ENCODE results near the gene CBX5. TPM values are rescaled to one million over a fixed set of nuclear protein-coding genes. Genes with fewer than 3 reads are reported as not detected.

Gene CBX5
- total and polyA plus RNA-seq, 9 of the 15 experiments (the other 6 are each of a cell fraction or from before 2014, with no cell fraction given), result 32.6 to 102 (median 59.2) TPM

DNA sequence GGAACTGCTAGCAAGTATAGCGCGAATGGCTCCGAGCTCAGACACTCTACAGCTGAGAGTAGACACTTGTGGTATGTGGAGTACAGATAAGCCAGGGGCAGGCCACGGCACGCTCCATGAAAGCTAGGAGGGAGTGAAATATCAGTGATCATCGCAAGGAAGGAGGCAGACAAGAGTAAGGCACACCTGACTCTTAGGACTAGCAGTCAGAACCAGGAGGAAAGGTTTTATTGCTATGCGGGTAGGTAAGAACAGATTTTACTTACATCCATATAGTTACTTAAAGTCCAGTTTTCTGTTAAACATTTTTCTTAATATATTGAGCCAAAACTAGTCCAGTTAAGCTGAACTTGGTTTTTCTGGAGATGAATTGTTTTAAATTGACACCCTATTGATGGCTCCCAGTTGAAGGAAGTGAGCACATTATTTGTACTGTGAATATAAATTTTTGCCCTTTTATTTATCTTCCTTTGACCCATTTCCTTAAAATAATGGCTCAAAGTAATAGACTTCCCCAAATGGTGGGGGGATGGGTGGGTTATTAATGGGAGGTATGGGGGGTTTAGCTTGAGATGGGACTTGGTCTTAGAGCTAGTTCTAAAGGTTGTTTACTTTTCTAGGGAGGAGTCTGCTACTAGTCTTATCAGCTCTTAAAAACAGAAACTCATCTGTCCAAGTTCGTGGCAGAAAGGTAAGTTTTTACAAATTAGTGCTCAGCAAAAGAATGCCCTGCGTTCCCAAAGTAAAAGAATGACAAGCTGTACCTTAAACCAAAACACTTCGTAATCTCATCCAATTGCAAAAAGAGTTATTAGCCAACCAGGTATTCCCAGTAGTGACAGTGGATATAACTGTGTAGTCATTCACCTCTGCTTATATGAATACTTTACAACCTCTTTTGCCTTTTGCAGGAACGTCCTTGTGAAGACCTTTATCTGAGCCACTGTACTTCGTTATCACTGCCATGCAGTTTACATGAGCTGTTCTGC, 6.4 kb upstream of the CBX5 start:
- peaks cover 26 to 31% of the 10 kb centered on the region in 2 experiments; a peak in 4 of 5 replicates for H3K4me1 ChIP-seq (replicated peaks in 1 of 2; ENCODE audit: control insufficient read depth in 2 of 2, insufficient read depth in 2 of 2, low read length in 2 of 2)
- H3K27me3 ChIP-seq (ENCODE audit: control insufficient read depth in 2 of 2, insufficient read depth in 2 of 2, low read length in 2 of 2), result no peaks in the 10 kb centered on the region
- H3K4me3 ChIP-seq, result peak overlapping the region; percentile 71; the same call in 1 of the 2 replicates
- in situ Hi-C loops (cut with MboI) (no loop called here), intact Hi-C loops (cut with micrococcal nuclease) (loop anchor here (5.0 kb wide), 1 partner anchor 64 kb away; no protein-coding TSS in a partner anchor)
- no peak overlapping the region for H2AFZ ChIP-seq (ENCODE audit: low read depth, low read length)
- H3K9me1 ChIP-seq (ENCODE audit: control insufficient read depth, insufficient read depth, low read length), result no peaks in the 10 kb centered on the region
- no TSS peak for BruUV-seq (replicated peaks)
- WGBS (ENCODE audit: insufficient coverage, low coverage, missing lambda C conversion rate), result 3% methylated on average over 12 of the region's 12 CpGs
- H3K9ac ChIP-seq (ENCODE audit: insufficient read depth in 1 of 2, low read depth in 2 of 2, low read length in 2 of 2), result peak overlapping the region; percentile 67 to 87; a peak in 3 of 4 replicates
- peaks cover 99% of the 10 kb centered on the region for H3K79me2 ChIP-seq (ENCODE audit: control insufficient read depth, insufficient read depth, low read length)
- H4K20me1 ChIP-seq (replicated peaks; ENCODE audit: control insufficient read depth, insufficient read depth, low read length), result peaks cover 61% of the 10 kb centered on the region
- H3K9me3 ChIP-seq (replicated peaks; ENCODE audit: control insufficient read depth, insufficient read depth, low read depth, low read length), result no peaks in the 10 kb centered on the region
- H3K36me3 ChIP-seq (ENCODE audit: control insufficient read depth, insufficient read depth, low read length), result peaks cover 96% of the 10 kb centered on the region
- FAIRE-seq (peak; percentile 87), DNase-seq (ENCODE audit: extremely low read depth in 1 of 4, low spot score in 3 of 4) (peak in 3 of 4 experiments; percentile 35 to 89 (median 61)), ATAC-seq (peak; percentile 73)
- ChIA-PET CTCF (ENCODE audit: low intra/inter-chr PET ratio) (interaction anchor here (0.5 to 1.3 kb wide), 2 partner anchors 82 to 274 kb away, joined by 3 read pairs; no protein-coding TSS in a partner anchor), POLR2A (interaction anchor here (0.7 to 5.3 kb wide), 29 partner anchors 8 to 113 kb away, joined by 3 to 110 read pairs (median 5); partner anchors contain the start of genes COPZ1 and ZNF385A)
- H3K27ac ChIP-seq (ENCODE audit: extremely low read depth, low read depth, low read length), result peak overlapping the region; percentile 75
- peak overlapping the region; percentile 99 for H3K4me2 ChIP-seq (ENCODE audit: insufficient read depth, low read length)
- TF ChIP-seq NUFIP1 (IDR thresholded peaks at IDR 0.05; ENCODE audit: partially characterized antibody), result peak; percentile 42
- no peak for TF ChIP-seq ZBTB7A (IDR thresholded peaks at IDR 0.05; ENCODE audit: borderline replicate concordance, control insufficient read depth, low read depth, low read length)
- TF ChIP-seq TBL1XR1 (IDR thresholded peaks at IDR 0.05; ENCODE audit: low read length in 2 of 2), result peak; percentile 21 to 75; a peak in 2 of 4 replicates
- TF ChIP-seq MEF2D (tag; conservative IDR thresholded peaks at IDR 0.05; ENCODE audit: low read depth), result no peak
- no peak for TF ChIP-seq ZNF668 (CRISPR knock-in tag; IDR thresholded peaks at IDR 0.05)
- TF ChIP-seq, protein P1, sequence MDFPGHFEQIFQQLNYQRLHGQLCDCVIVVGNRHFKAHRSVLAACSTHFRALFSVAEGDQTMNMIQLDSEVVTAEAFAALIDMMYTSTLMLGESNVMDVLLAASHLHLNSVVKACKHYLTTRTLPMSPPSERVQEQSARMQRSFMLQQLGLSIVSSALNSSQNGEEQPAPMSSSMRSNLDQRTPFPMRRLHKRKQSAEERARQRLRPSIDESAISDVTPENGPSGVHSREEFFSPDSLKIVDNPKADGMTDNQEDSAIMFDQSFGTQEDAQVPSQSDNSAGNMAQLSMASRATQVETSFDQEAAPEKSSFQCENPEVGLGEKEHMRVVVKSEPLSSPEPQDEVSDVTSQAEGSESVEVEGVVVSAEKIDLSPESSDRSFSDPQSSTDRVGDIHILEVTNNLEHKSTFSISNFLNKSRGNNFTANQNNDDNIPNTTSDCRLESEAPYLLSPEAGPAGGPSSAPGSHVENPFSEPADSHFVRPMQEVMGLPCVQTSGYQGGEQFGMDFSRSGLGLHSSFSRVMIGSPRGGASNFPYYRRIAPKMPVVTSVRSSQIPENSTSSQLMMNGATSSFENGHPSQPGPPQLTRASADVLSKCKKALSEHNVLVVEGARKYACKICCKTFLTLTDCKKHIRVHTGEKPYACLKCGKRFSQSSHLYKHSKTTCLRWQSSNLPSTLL (IDR thresholded peaks at IDR 0.05), result no peak
- TF ChIP-seq HMGN3 (IDR thresholded peaks at IDR 0.05; ENCODE audit: borderline replicate concordance, extremely low read depth, insufficient read length, low read depth, low read length), result no peak
- TF ChIP-seq CBFA2T2 (conservative IDR thresholded peaks at IDR 0.05), result peak; percentile 78
- TF ChIP-seq DIDO1 (tag; IDR thresholded peaks at IDR 0.05; ENCODE audit: low read depth), result no peak
- TF ChIP-seq, protein P2, sequence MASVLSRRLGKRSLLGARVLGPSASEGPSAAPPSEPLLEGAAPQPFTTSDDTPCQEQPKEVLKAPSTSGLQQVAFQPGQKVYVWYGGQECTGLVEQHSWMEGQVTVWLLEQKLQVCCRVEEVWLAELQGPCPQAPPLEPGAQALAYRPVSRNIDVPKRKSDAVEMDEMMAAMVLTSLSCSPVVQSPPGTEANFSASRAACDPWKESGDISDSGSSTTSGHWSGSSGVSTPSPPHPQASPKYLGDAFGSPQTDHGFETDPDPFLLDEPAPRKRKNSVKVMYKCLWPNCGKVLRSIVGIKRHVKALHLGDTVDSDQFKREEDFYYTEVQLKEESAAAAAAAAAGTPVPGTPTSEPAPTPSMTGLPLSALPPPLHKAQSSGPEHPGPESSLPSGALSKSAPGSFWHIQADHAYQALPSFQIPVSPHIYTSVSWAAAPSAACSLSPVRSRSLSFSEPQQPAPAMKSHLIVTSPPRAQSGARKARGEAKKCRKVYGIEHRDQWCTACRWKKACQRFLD (CRISPR knock-in tag; IDR thresholded peaks at IDR 0.05), result peak; percentile 39; the same call in 1 of the 2 replicates
- no peak for TF ChIP-seq U2AF2 (optimal IDR thresholded peaks at IDR 0.05; ENCODE audit: low read depth, low read length)
- no peak for TF ChIP-seq NR4A1 (CRISPR knock-in tag; IDR thresholded peaks at IDR 0.05)
- no peak for TF ChIP-seq NR4A1 (tag; IDR thresholded peaks at IDR 0.05)
- no peak for TF ChIP-seq ZFX (CRISPR knock-in tag; IDR thresholded peaks at IDR 0.05)
- TF ChIP-seq SMARCC2 (IDR thresholded peaks at IDR 0.05; ENCODE audit: low read depth), result no peak
- no peak for TF ChIP-seq GABPA (tag; conservative IDR thresholded peaks at IDR 0.05; ENCODE audit: low read depth)
